GM21423 (cell line): ENCODE results near the gene SYCE1.
"Not testable (repeated sequence)": the region's sequence is repeated elsewhere in the genome, so short reads cannot be mapped to it uniquely, and the experiment has no call there.

ENCODE experiments used
- ATAC-seq: cut with Tn5 transposase; IDR thresholded peaks from one replicate; pipeline ENCODE4 v1.9.1; 2021; ENCODE audit warnings: mild to moderate bottlenecking, moderate library complexity; ENCODE audit not compliant: unreplicated experiment

SYCE1 gene, protein sequence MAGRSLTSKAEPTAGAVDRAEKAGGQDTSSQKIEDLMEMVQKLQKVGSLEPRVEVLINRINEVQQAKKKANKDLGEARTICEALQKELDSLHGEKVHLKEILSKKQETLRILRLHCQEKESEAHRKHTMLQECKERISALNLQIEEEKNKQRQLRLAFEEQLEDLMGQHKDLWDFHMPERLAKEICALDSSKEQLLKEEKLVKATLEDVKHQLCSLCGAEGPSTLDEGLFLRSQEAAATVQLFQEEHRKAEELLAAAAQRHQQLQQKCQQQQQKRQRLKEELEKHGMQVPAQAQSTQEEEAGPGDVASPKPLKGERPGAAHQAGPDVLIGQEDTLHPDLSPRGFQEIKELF

DNA sequence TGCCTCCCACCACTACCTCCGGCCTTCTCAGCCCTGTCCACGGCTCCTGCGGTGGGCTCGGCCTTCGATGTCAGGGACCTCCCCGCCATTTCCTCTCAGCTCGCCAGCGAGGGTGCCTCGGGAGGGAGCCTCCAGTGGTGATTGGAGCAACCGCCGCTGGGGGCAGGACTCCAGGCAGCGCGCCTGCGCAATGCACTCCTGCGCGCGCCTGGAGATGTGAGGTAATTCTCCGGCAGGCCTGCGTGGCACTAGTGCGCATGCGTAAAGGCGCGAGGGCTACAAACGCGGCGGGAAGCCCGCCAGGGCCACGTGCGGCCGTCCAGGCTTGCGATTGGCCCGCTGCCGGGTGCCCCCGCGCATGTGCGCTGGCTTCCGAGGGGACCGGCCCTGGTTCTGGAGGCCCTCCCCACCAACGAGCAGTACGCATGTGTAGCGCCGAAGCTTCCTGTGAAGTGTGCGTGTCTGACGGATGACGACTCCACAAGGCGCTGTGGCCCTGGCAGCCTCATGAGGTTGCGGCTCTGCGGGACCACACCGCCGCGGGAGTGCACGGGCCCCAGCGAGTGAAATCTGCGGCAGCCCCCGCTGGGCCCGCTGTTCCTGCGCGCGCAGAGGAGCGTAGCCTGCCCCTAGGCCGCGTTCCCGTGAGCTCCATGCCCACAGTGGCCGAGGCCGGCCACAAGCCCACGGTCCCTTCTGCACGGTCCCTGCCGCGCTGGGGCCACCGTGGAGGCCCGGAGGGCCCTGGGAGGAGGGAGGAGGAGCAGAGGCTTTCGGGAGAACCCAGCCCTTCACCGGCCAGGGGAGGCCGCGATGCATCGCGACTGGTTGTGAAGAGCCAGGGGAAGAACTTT lies at the start of gene SYCE1:
SYCE1 (minus strand) TSS at position 143 of the 854 bp plus-strand sequence; CDS start at position 89, 54 bp downstream.
- no peak for ATAC-seq

DNA sequence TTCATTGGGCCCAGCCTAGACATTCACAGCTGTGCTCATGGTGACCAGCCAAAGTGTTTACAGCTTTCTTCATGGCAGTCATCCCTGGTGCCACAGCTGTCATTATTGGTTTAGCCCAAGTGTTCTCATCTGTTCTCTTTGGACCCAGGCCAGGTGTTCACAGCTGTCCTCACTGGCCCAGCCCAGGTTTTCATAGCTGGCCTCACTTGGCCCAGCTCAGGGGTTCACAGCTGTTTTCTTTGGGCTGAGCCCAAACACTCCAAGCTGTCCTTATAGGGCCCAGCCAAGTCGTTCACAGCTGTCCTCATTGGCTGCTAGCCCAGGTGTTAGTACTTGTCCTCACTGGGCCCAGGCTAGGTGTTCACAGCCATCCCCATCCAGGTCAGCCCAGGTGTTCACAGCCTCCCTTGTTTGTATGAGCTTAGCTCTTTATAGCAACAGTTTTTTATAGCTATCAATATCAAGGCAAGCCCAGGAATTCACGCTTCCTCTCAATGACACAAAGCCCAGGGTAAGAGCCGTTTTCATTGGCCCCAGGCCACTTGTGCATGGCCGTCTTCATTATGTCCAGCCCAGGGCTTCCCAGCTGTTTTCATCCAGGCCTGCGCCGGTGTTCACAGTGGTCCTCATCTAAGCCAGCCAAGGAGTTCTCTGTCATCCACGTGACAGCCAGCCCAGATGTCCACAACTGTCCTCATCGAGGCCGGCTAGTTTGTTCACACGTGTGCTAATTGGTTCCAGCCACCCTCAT lies 49.6 kb upstream of the SYCE1 start:
- ATAC-seq: no peak

GRCh38 chr10:133613699-133614098 lies 48.3 kb upstream of the SYCE1 start:
- no peak for ATAC-seq

- ATAC-seq: no peak
Measured at GRCh38 chr10:133611079-133611478, 45.7 kb upstream of the SYCE1 start.

DNA sequence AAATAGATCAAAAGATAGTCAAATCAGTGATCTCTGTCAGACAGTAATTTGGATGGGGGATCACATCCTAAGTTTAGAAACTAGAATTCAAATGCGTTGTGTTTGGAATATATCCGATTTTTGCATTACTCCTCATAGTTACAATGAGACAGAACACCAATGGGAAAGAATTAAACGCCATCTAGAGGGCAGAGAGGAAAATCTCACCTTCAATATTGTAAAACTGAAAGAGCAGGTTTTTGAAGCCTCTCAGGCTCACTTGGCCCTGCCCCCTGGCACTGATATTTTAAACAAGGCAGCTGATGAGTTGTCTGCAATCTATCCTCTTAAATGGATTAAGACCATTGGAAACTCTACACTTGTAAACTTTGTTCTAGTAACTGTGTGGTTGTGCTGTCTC lies 43.5 kb upstream of the SYCE1 start:
- ATAC-seq: no peak

DNA sequence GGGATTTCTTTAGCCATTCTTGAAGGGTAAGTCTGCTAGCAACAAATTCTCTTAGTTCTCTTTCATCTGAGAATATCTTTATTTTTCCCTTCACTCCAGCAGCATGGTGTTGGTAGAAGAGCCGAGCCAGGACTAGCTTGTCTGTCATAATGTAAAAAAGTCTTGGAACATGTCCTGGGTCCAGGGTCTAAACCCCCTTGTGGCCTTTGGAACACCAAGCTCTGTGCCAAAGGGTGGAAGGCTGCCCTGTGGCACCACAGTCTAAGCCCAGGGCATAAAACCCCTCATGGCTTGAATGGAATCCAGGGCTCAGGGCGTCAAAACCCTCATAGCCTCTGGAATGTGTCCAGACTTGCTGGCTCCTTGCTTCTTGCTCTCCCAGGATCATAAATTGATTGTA lies 38.1 kb upstream of the SYCE1 start:
- ATAC-seq: not testable (repeated sequence)

DNA sequence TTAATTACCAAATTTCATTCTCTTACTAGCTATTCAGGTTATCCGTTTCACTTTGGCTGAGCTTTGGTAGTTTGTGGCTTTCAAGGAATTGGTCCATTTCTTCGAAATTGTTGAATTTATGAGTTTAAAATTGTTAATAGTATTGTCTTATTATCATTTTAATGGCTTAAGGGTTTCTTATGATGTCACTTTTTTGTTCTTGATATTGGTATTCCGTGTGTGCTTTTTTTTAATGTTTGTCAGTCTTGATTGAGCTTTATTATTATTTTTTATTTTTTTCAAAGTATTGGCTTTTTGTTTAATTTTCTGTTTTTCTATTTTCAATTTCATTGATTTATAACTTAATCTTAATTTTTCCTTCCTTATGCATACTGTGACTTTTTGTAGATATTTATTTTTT lies 35.3 kb upstream of the SYCE1 start:
- ATAC-seq: no peak

DNA sequence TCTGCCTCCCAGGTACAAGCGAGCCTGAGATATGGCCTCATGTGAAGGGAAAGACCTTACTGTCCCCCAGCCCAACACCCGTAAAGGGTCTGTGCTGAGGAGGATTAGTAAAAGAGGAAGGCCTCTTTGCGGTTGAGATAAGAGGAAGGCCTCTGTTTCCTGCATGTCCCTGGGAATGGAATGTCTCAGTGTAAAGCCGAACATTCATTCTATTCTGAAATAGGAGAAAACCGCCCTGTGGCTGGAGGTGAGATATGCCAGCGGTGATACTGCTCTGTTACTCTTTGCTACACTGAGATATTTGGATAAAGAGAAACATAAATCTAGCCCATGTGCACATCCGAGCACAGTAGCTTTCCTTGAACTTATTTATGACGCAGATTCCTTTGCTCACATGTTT lies 34.5 kb upstream of the SYCE1 start:
- not testable (repeated sequence) for ATAC-seq

- ATAC-seq: no peak
Measured at GRCh38 chr10:133592716-133593115, 27.3 kb upstream of the SYCE1 start.

DNA sequence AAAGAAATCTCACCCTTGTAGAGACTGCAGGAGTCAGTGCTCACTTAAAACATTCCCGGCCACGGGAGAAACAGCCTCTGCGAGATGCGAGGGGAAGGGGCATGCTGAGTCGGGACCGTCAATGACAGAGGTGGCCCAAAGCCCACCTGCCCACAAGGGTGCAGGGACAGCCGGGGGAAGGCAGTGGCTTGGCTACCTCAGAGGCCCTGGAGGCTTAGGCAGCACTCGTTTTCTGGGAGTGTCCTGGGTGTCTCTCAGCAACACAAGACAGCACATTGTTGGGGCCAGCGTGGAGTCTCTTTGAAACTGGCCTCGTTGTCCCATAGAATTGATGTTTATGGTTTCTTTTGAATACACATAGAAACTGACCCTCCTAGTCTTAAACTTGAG lies 25.6 kb upstream of the SYCE1 start:
- ATAC-seq: no peak

- no peak for ATAC-seq
Measured at GRCh38 chr10:133590226-133590969, 25.0 kb upstream of the SYCE1 start.

DNA sequence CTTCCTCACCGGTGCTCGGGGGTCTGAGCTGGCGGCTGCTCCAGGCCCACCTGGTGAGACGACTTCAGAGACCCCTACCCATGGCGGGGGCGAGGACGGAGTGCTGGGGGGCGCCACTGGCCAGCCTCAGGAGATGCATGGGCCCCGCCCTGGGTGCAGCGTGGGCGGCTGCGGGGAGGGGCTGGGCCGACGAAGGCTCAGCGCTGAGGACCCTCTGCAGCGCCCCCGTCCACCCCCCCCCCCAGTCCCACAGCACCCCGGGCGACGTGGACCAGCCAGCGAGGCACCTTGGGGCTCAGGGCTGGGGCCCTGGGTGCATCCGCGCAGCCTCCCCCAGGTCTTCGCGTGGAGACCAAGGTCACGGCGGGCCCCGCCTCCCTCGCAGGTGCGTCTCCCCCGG lies 11.7 kb upstream of the SYCE1 start:
- ATAC-seq: not testable (repeated sequence)

DNA sequence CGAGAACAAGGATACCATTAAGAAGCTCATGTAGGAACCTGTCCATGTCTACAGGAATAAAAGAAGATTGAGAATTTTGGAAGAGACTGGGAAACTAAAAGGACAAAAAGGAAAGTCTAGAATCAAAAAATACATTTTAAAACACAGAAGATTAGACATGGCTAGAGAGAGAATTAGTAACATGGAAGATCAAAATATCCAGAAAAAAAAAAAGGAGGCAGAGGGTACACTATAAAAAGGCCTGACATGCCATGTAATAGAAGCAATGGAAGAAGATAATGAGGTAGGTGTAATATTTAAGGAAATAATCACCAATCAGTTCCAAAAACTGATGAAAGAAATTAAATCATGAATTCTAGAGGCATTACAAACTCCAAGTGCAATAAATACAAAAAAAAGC lies 8.1 kb upstream of the SYCE1 start:
- not testable (repeated sequence) for ATAC-seq

- not testable (repeated sequence) for ATAC-seq
Measured at GRCh38 chr10:133572055-133572454, 6.7 kb upstream of the SYCE1 start.

DNA sequence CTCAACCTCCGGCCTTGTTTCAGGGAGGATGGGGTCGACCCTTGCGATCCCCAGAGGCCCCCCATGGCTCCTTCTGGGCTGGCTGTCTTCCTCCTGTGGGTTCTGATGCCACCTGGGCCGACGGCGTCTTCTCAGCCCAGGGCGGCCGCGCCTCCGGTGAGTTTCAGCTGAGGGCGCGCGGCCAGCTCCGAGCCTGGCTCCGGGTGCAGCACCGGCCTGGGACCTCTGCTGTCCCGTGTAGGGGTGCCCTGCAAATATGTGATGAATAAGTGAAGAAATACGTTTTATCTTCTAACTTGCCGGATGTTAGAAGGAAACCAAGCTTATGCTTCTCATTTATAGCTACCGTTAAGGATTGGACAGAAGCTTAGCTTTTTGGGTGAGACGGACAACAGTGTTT lies 4.4 kb upstream of the SYCE1 start:
- ATAC-seq: not testable (repeated sequence)

GRCh38 chr10:133568831-133569527 lies 3.6 kb upstream of the SYCE1 start:
- ATAC-seq: not testable (repeated sequence)

GRCh38 chr10:133568287-133568614 lies 2.9 kb upstream of the SYCE1 start:
- ATAC-seq: no peak

DNA sequence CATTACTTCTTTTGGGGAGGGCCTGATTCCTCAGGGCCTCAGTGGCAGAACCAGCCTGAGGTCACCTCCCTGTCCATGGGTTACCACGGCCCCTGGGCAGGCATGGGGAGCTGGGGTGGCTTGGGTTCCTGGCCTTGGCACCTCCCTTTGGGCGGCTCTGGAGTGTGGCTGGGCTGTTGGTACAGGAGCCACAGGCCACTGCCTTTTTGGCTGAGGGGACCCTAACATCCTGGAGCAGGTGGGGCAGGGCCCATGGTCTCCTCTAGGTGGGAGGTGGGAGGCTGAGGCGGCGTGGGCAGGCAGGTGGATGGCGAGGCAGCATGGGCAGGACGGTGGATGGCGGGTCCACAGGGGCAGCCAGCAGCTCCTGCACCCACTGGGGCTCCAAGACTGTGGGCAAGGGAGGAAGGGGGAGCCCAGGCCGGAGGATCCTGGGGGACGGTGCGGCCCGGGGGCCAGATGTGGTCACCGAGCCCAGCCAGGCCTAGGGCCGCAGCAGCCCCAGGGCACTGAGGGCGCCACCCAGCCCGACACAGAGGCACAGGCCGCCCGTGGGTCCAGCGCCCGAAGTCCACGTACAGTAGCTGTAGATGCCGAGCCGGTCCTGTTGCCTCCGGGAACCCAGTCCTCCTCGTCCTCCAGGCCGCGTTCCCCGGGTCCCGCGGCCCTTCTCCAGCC lies 2.4 kb upstream of the SYCE1 start:
- no peak for ATAC-seq

DNA sequence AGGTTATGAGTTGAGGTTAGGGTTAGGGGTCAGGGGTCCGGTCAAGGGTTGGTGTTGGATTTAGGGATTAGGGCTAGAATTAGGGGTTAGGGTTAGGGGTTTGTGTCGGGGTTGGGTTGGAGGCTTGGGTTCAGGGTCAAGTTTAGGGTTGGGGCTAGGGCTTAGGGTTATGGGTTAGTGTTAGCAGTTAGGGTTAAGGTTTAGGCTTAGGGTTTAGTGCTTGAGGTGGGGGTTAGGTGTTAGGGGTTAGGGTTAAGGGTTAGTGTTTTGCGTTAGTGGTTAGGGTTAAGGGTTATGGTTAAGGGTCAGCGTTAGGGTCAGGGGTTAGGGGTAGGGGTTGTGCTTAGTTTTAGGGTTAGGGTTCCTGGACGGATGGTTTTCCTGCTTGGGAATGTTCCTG lies 1.7 kb upstream of the SYCE1 start:
- ATAC-seq: no peak

- no peak for ATAC-seq
Measured at GRCh38 chr10:133564816-133565215, 567 bp downstream of the SYCE1 start.
